IMR-90 (cell line): ENCODE measurements around the gene TRAF1. TPM values are rescaled to one million over a fixed set of nuclear protein-coding genes. Genes with fewer than 3 reads are reported as not detected.

ENCODE experiments used
- ATAC-seq: fragments of 200-7000 bp; cut with Tn5 transposase; 2 replicates; pipeline ENCODE4 v1.9.1; 2020; ENCODE audit warnings: low read depth, mild to moderate bottlenecking, moderate library complexity
- BruUV-seq: library from RNA; stranded (reverse); fragments of 400-500 nt; replicated peaks from 2 replicates; lab custom pipeline; 2021; lab: Mats Ljungman, UMichigan
- CTCF ChIA-PET: fragments of 300-600 bp; formaldehyde crosslinking; extraction: SDS; loops from one replicate; lab custom pipeline; 2021; ENCODE audit warnings: antibody characterized with exemption; lab: Yijun Ruan, JAX
- POLR2A ChIA-PET: fragments of 300-600 bp; sonication (Branson Sonifier 250); formaldehyde crosslinking; loops from one replicate; lab custom pipeline; 2022; ENCODE audit warnings: antibody characterized with exemption; ENCODE audit not compliant: unreplicated experiment; lab: Charles Lee
- DNase-seq: peaks from one replicate; pipeline ENCODE4 v3.0.0; 2013
- H2AFZ ChIP-seq: replicated peaks from 2 replicates; pipeline ENCODE3; 2013; ENCODE audit warnings: low read length, mild to moderate bottlenecking; ENCODE audit not compliant: poor library complexity
- H2AK5ac ChIP-seq: 2 replicates; pipeline ENCODE4 v1.6.1; 2013; ENCODE audit warnings: low read depth, low read length, inconsistent platforms
- H2AK9ac ChIP-seq: replicated peaks from 2 replicates; pipeline ENCODE3; 2013; ENCODE audit warnings: mild to moderate bottlenecking, low read depth, low read length, moderate library complexity; ENCODE audit not compliant: poor library complexity
- H2BK120ac ChIP-seq: 2 replicates; pipeline ENCODE4 v1.6.1; 2013; ENCODE audit warnings: low read depth, low read length, inconsistent platforms
- H2BK15ac ChIP-seq: 3 replicates; pipeline ENCODE4 v1.6.1; 2013; ENCODE audit warnings: low read depth, low read length, inconsistent platforms
- H2BK20ac ChIP-seq: 2 replicates; pipeline ENCODE4 v1.6.1; 2013; ENCODE audit warnings: low read depth, mild to moderate bottlenecking, inconsistent platforms, low read length, moderate library complexity
- H2BK5ac ChIP-seq: 2 replicates; pipeline ENCODE4 v1.6.1; 2013; ENCODE audit warnings: mild to moderate bottlenecking, low read depth, low read length, inconsistent platforms; ENCODE audit not compliant: poor library complexity, severe bottlenecking
- H3K14ac ChIP-seq: replicated peaks from 2 replicates; pipeline ENCODE4 v1.6.1; 2013; ENCODE audit warnings: low read depth, low read length, inconsistent platforms
- H3K18ac ChIP-seq: 2 replicates; pipeline ENCODE4 v1.6.1; 2013; ENCODE audit warnings: low read depth, low read length, control low read depth
- H3K23ac ChIP-seq: 2 replicates; pipeline ENCODE4 v1.6.1; 2013; ENCODE audit warnings: low read depth, low read length, inconsistent platforms
- H3K27ac ChIP-seq: 2 replicates; pipeline ENCODE4 v1.5.1; 2013; ENCODE audit warnings: mild to moderate bottlenecking, control low read depth, low read length; ENCODE audit not compliant: insufficient read depth
- H3K27me3 ChIP-seq: 2 replicates; pipeline ENCODE4 v1.6.1; 2013; ENCODE audit warnings: low read length; ENCODE audit not compliant: control insufficient read depth, insufficient read depth
- H3K36me3 ChIP-seq: 2 replicates; pipeline ENCODE4 v1.6.1; 2013; ENCODE audit warnings: low read length, mixed read lengths; ENCODE audit not compliant: control insufficient read depth, insufficient read depth
- H3K4ac ChIP-seq: 2 replicates; pipeline ENCODE4 v1.6.1; 2013; ENCODE audit warnings: low read depth, low read length, inconsistent platforms
- H3K4me1 ChIP-seq: 2 replicates; pipeline ENCODE4 v1.6.1; 2013; ENCODE audit warnings: low read length, mixed read lengths; ENCODE audit not compliant: control insufficient read depth, insufficient read depth
- H3K4me2 ChIP-seq: 2 replicates; pipeline ENCODE4 v1.6.1; 2013; ENCODE audit warnings: low read depth, mild to moderate bottlenecking, control low read depth, low read length, moderate library complexity
- H3K4me3 ChIP-seq: 2 replicates; pipeline ENCODE4 v1.5.1; 2013; ENCODE audit warnings: low read depth, mild to moderate bottlenecking, control low read depth, low read length, moderate library complexity; ENCODE audit not compliant: insufficient read depth
- H3K56ac ChIP-seq: 2 replicates; pipeline ENCODE4 v1.6.1; 2013; ENCODE audit warnings: low read length, inconsistent platforms; ENCODE audit not compliant: insufficient read depth; ENCODE audit errors: extremely low read depth
- H3K79me1 ChIP-seq, 2 experiments: 2 replicates each; pipeline ENCODE4 v1.6.1; 2013; ENCODE audit warnings: low read length in 2 of 2, inconsistent platforms in 1 of 2, low read depth in 1 of 2
- H3K9ac ChIP-seq: 2 replicates; pipeline ENCODE4 v1.6.1; 2013; ENCODE audit warnings: low read depth, low read length, control low read depth
- H3K9me1 ChIP-seq: 2 replicates; pipeline ENCODE4 v1.6.1; 2013; ENCODE audit warnings: low read length, inconsistent platforms; ENCODE audit not compliant: insufficient read depth
- H3K9me3 ChIP-seq: 2 replicates; pipeline ENCODE4 v1.6.1; 2013; ENCODE audit warnings: low read length; ENCODE audit not compliant: control insufficient read depth, insufficient read depth
- H4K20me1 ChIP-seq: 2 replicates; pipeline ENCODE4 v1.6.1; 2013; ENCODE audit warnings: low read length, inconsistent platforms; ENCODE audit not compliant: insufficient read depth
- H4K5ac ChIP-seq: 2 replicates; pipeline ENCODE4 v1.6.1; 2013; ENCODE audit warnings: mild to moderate bottlenecking, low read depth, low read length, control low read depth
- H4K8ac ChIP-seq, 2 experiments: 2 replicates each; pipeline ENCODE4 v1.6.1; 2013; ENCODE audit warnings: low read depth in 2 of 2, low read length in 2 of 2, control low read depth in 1 of 2, inconsistent platforms in 1 of 2
- H4K91ac ChIP-seq: 2 replicates; pipeline ENCODE4 v1.6.1; 2013; ENCODE audit warnings: low read depth, low read length, inconsistent platforms; ENCODE audit not compliant: insufficient read depth
- CTCF ChIP-seq: conservative IDR thresholded peaks from 2 replicates; pipeline ENCODE4 v1.5.1; 2012; ENCODE audit warnings: mild to moderate bottlenecking, low read depth, low read length, improper control_type of control experiment
- WGBS, 2 experiments: methylation state at CpG; one replicate each; pipeline versions ENCODE4 v1.1.5 to v1.1.7; 2013; ENCODE audit warnings: missing lambda C conversion rate in 2 of 2; ENCODE audit not compliant: insufficient read length in 1 of 2; ENCODE audit errors: extremely low coverage in 2 of 2; 5-methylcytosine and 5-hydroxymethylcytosine counted together
- dilution Hi-C: fragments of 300-500 bp; cut with HindIII; formaldehyde crosslinking; loops from one replicate; pipeline ENCODE4 v1.14.3; 2018; ENCODE audit warnings: low sequenced_read_pairs; ENCODE audit not compliant: unreplicated experiment
- in situ Hi-C: fragments of 300-500 bp; cut with MboI; formaldehyde crosslinking; loops from 3 replicates; pipeline ENCODE4 v1.14.3; 2019; ENCODE audit warnings: low sequenced_read_pairs, inconsistent platforms, mixed read lengths
- intact Hi-C: fragments of 100-400 bp; cut with micrococcal nuclease; formaldehyde crosslinking; loops from 2 replicates; pipeline ENCODE4 v1.10.0; 2022
- polyA plus RNA-seq, 3 experiments: library from polyadenylated mRNA; depleted of rRNA; stranded (reverse); fragments of >200 nt; gene quantifications; 2 replicates each; pipeline ENCODE4 v1.2.3, GENCODE V29; 2012; ENCODE audit warnings: low replicate concordance in 1 of 3
- total RNA-seq: library from RNA; depleted of rRNA; stranded (reverse); fragments of >200 nt; gene quantifications from 2 replicates; pipeline ENCODE4 v1.2.3, GENCODE V29; 2012

Gene TRAF1
- total and polyA plus RNA-seq, 2 of the 4 experiments (the other 2 are of a cell fraction) = 3.9 to 4.1 TPM

- Histone ChIP-seq H3K36me3 (no peaks in the 10 kb centered on the region), H2BK15ac (no peak overlapping the region), H4K5ac (no peak overlapping the region), H2BK20ac (no peak overlapping the region), H3K4me2 (no peak overlapping the region), H2BK120ac (no peak overlapping the region), H2AK5ac (no peak overlapping the region), H3K79me1 (no peaks in the 10 kb centered on the region), H4K91ac (no peak overlapping the region), H4K8ac (no peak overlapping the region), H3K9me1 (no peaks in the 10 kb centered on the region), H3K27ac (no peak overlapping the region), H3K27me3 (peaks cover 2% of the 10 kb centered on the region; the same call in 1 of the 2 replicates), H3K9ac (no peak overlapping the region), H3K18ac (no peak overlapping the region), H3K14ac (no peak overlapping the region), H3K4ac (no peak overlapping the region), H3K4me3 (no peak overlapping the region), H4K20me1 (no peaks in the 10 kb centered on the region; the same call in 1 of the 2 replicates), H3K4me1 (no peaks in the 10 kb centered on the region), H3K23ac (no peak overlapping the region), H3K56ac (no peak overlapping the region), H3K9me3 (no peaks in the 10 kb centered on the region), H2AK9ac (no peak overlapping the region), H2BK5ac (no peak overlapping the region), H2AFZ (no peak overlapping the region)
- in situ Hi-C loops (no loop called here), dilution Hi-C loops (no loop called here), intact Hi-C loops (no loop called here)
- ChIA-PET POLR2A (no interaction called here), CTCF (no interaction called here)
- no peak for ATAC-seq
- WGBS, 2 experiments = no CpG with 5 or more reads among the region's 2 CpGs
- DNase-seq = no peak
- BruUV-seq = no TSS peak
- no peak for TF ChIP-seq CTCF
Observed at GRCh38 chr9:120895951-120896350, 30.6 kb downstream of the TRAF1 start.
